PC-3 (cell line): ENCODE measurements around the gene SPEN. TPM values are rescaled to one million over a fixed set of nuclear protein-coding genes. Genes with fewer than 3 reads are reported as not detected.
"Not testable (repeated sequence)": the region's sequence is repeated elsewhere in the genome, so short reads cannot be mapped to it uniquely, and the experiment has no call there.

Source experiments
- ATAC-seq: fragments of 200-7000 bp; cut with Tn5 transposase; 2 replicates; pipeline ENCODE4 v1.9.1; 2020; ENCODE audit warnings: mild to moderate bottlenecking, moderate library complexity
- BruUV-seq: library from RNA; stranded (reverse); fragments of 400-500 nt; replicated peaks from 2 replicates; lab custom pipeline; 2021; lab: Mats Ljungman, UMichigan
- CTCF ChIA-PET: fragments of 300-600 bp; sonication (Branson Sonifier 250); formaldehyde crosslinking; loops from one replicate; lab custom pipeline; 2022; ENCODE audit warnings: antibody characterized with exemption; lab: Charles Lee
- POLR2A ChIA-PET: fragments of 300-600 bp; sonication (Branson Sonifier 250); formaldehyde crosslinking; loops from one replicate; lab custom pipeline; 2022; ENCODE audit warnings: antibody characterized with exemption; ENCODE audit not compliant: unreplicated experiment; lab: Charles Lee
- DNase-seq: peaks from one replicate; pipeline ENCODE4 v3.0.0-alpha.2; 2015
- H2AFZ ChIP-seq: fragments of 300-600 bp; sonication (generic); 2 replicates; pipeline ENCODE4 v1.6.0; 2016; ENCODE audit warnings: antibody characterized with exemption, low read length
- H3F3A ChIP-seq: fragments of 300-600 bp; sonication (generic); one replicate; pipeline ENCODE4 v1.6.0; 2017; ENCODE audit warnings: antibody characterized with exemption, low read length, control low read depth, mild to moderate bottlenecking; ENCODE audit not compliant: unreplicated experiment
- H3K27ac ChIP-seq: fragments of 300-600 bp; sonication (generic); 2 replicates; pipeline ENCODE4 v1.5.1; 2016; ENCODE audit warnings: mild to moderate bottlenecking, low read length
- H3K27me3 ChIP-seq: fragments of 300-600 bp; sonication (generic); 2 replicates; pipeline ENCODE4 v1.6.1; 2016; ENCODE audit warnings: low read length, mixed read lengths
- H3K36me3 ChIP-seq: fragments of 300-600 bp; sonication (generic); 2 replicates; pipeline ENCODE4 v1.6.1; 2016; ENCODE audit warnings: low read depth, mixed run types, low read length, mixed read lengths
- H3K4me1 ChIP-seq: fragments of 300-600 bp; sonication (generic); 2 replicates; pipeline ENCODE4 v1.5.1; 2016; ENCODE audit warnings: low read length; ENCODE audit not compliant: insufficient read depth
- H3K4me2 ChIP-seq: fragments of 300-600 bp; sonication (generic); 2 replicates; pipeline ENCODE4 v1.6.0; 2016; ENCODE audit warnings: low read length
- H3K4me3 ChIP-seq: fragments of 300-600 bp; sonication (generic); 2 replicates; pipeline ENCODE4 v1.5.1; 2016; ENCODE audit warnings: mild to moderate bottlenecking, low read length, mixed read lengths
- H3K79me2 ChIP-seq: fragments of 300-600 bp; sonication (generic); 2 replicates; pipeline ENCODE4 v1.6.1; 2017; ENCODE audit warnings: low read length, mixed read lengths
- H3K9ac ChIP-seq: fragments of 300-600 bp; sonication (generic); 2 replicates; pipeline ENCODE4 v1.6.0; 2016; ENCODE audit warnings: mild to moderate bottlenecking, low read length
- H3K9me2 ChIP-seq: fragments of 300-600 bp; sonication (generic); replicated peaks from 2 replicates; pipeline ENCODE4 v1.6.1; 2016; ENCODE audit warnings: mixed run types, low read length, mixed read lengths
- H3K9me3 ChIP-seq: fragments of 300-600 bp; sonication (generic); 2 replicates; pipeline ENCODE4 v1.6.1; 2016; ENCODE audit warnings: low read length, mixed read lengths
- H4K20me1 ChIP-seq: fragments of 300-600 bp; sonication (generic); 2 replicates; pipeline ENCODE4 v1.6.1; 2016; ENCODE audit warnings: low read length, mixed read lengths
- CTCF ChIP-seq: fragments of 300-600 bp; sonication (generic); conservative IDR thresholded peaks from 2 replicates; pipeline ENCODE4 v1.5.1; 2017; ENCODE audit warnings: antibody characterized with exemption, low read depth, mild to moderate bottlenecking, low read length
- EZH2 ChIP-seq: fragments of 300-600 bp; sonication (generic); IDR thresholded peaks from one replicate; pipeline ENCODE4 v1.6.1; 2017; ENCODE audit warnings: antibody characterized with exemption, mild to moderate bottlenecking, low read length; ENCODE audit not compliant: unreplicated experiment
- intact Hi-C: fragments of 100-400 bp; cut with micrococcal nuclease; formaldehyde crosslinking; loops from 2 replicates; pipeline ENCODE4 v1.9.0; 2023
- total RNA-seq: library from RNA; depleted of rRNA; stranded (reverse); fragments of >200 nt; gene quantifications from 2 replicates; pipeline ENCODE4 v1.2.3, GENCODE V29; 2014

The SPEN gene
- total RNA-seq, 1 experiment from 2014 or later = 26.7 TPM

GRCh38 chr1:15828931-15829330, 18.6 kb upstream of the SPEN start:
- H3K27ac ChIP-seq, BruUV-seq, POLR2A ChIA-PET, H3K9me3 ChIP-seq, ATAC-seq, H2AFZ ChIP-seq, H3K36me3 ChIP-seq, H3K4me3 ChIP-seq, DNase-seq, intact Hi-C loops, H4K20me1 ChIP-seq, H3K4me2 ChIP-seq, H3F3A ChIP-seq, CTCF ChIA-PET, H3K27me3 ChIP-seq, H3K9me2 ChIP-seq, H3K9ac ChIP-seq: not testable (repeated sequence)
- H3K79me2 ChIP-seq = peaks cover 19% of the 10 kb centered on the region
- peaks cover 21% of the 10 kb centered on the region for H3K4me1 ChIP-seq

GRCh38 chr1:15830258-15830657, 17.2 kb upstream of the SPEN start:
- Histone ChIP-seq H3K9me2 (no peaks in the 10 kb centered on the region), H3K4me2 (peak overlapping the region; percentile 31; the same call in 1 of the 2 replicates), H3K4me3 (no peak overlapping the region), H3K9ac (no peak overlapping the region), H2AFZ (no peak overlapping the region), H4K20me1 (no peaks in the 10 kb centered on the region), H3K36me3 (no peaks in the 10 kb centered on the region), H3K9me3 (no peaks in the 10 kb centered on the region), H3K4me1 (peaks cover 23% of the 10 kb centered on the region), H3K79me2 (peaks cover 21% of the 10 kb centered on the region), H3K27ac (no peak overlapping the region), H3K27me3 (no peaks in the 10 kb centered on the region), H3F3A (no peaks in the 10 kb centered on the region)
- intact Hi-C loops = no loop called here
- DNase-seq (no peak), ATAC-seq (no peak)
- CTCF ChIA-PET = no interaction called here
- POLR2A ChIA-PET = interaction anchor here (0.7 kb wide), 1 partner anchor 289 kb away, joined by 3 read pairs; no protein-coding TSS in a partner anchor
- BruUV-seq = no TSS peak
- no peak for TF ChIP-seq EZH2

GRCh38 chr1:15833069-15833679, 14.3 kb upstream of the SPEN start:
- Histone ChIP-seq H3K9ac (peak overlapping the region; percentile 100), H3K27ac (peak overlapping the region; percentile 100), H3K4me1 (peaks cover 30% of the 10 kb centered on the region), H3K4me3 (peak overlapping the region; percentile 74), H3K4me2 (peak overlapping the region; percentile 100), H3K27me3 (no peaks in the 10 kb centered on the region), H3K79me2 (peaks cover 21% of the 10 kb centered on the region), H3K9me2 (no peaks in the 10 kb centered on the region), H3K9me3 (no peaks in the 10 kb centered on the region), H3K36me3 (no peaks in the 10 kb centered on the region), H3F3A (no peaks in the 10 kb centered on the region), H4K20me1 (no peaks in the 10 kb centered on the region), H2AFZ (peak overlapping the region; percentile 77)
- DNase-seq (peak; percentile 64), ATAC-seq (peak; percentile 9)
- CTCF ChIA-PET = interaction anchor here (0.6 to 1.1 kb wide), 5 partner anchors 9 to 34 kb away, joined by 4 to 12 read pairs (median 9); partner anchors contain the start of gene SPEN
- no TSS peak for BruUV-seq
- no peak for TF ChIP-seq CTCF
- POLR2A ChIA-PET = interaction anchor here (0.5 to 2.0 kb wide), 10 partner anchors 10 to 238 kb away, joined by 3 to 15 read pairs (median 10); partner anchors contain the start of gene SPEN
- intact Hi-C loops = loop anchor here (1.0 kb wide), 1 partner anchor 38 kb away; no protein-coding TSS in a partner anchor
